Astrocyte of the cerebellum (primary cell): Measurements from ENCODE around the gene RBM17.

Experiments
- DNase-seq: peaks from one replicate; pipeline ENCODE4 v3.0.0-alpha.2; 2011; ENCODE audit warnings: low read depth
- H3K4me3 ChIP-seq: 2 replicates; pipeline ENCODE4 v1.5.1; 2011; ENCODE audit warnings: mild to moderate bottlenecking, low read depth, low read length, moderate library complexity
- CTCF ChIP-seq: IDR thresholded peaks from 2 replicates; pipeline ENCODE4 v1.5.1; 2012; ENCODE audit warnings: low read length, low read depth, moderate library complexity, mild to moderate bottlenecking; ENCODE audit errors: missing control alignments
- in situ Hi-C: cut with HindIII; loops from 2 replicates; pipeline ENCODE4 v1.10.0; 2017; ENCODE audit warnings: low sequenced_read_pairs

The RBM17 gene

GRCh38 chr10:6135589-6136168, 46.8 kb downstream of the RBM17 start:
- in situ Hi-C loops = no loop called here
- DNase-seq = no peak
- no peak for TF ChIP-seq CTCF
- H3K4me3 ChIP-seq = no peak overlapping the region

- TF ChIP-seq CTCF = no peak
- DNase-seq = peak; percentile 41
- no peak overlapping the region for H3K4me3 ChIP-seq
- in situ Hi-C loops = no loop called here
Measured at GRCh38 chr10:6136215-6137201, 47.7 kb downstream of the RBM17 start.

GRCh38 chr10:6138456-6138855, 49.6 kb downstream of the RBM17 start:
- in situ Hi-C loops = no loop called here
- no peak overlapping the region for H3K4me3 ChIP-seq
- no peak for DNase-seq
- no peak for TF ChIP-seq CTCF

GRCh38 chr10:6139470-6139869, 50.6 kb downstream of the RBM17 start:
- in situ Hi-C loops = no loop called here
- TF ChIP-seq CTCF = no peak
- no peak for DNase-seq
- H3K4me3 ChIP-seq = no peak overlapping the region

GRCh38 chr10:6140141-6140841, 51.5 kb downstream of the RBM17 start:
- DNase-seq = no peak
- TF ChIP-seq CTCF = no peak
- in situ Hi-C loops = no loop called here
- H3K4me3 ChIP-seq = no peak overlapping the region

GRCh38 chr10:6140965-6141295, 52.1 kb downstream of the RBM17 start:
- DNase-seq = no peak
- peak overlapping the region; percentile 25 for H3K4me3 ChIP-seq
- no peak for TF ChIP-seq CTCF
- in situ Hi-C loops = no loop called here
